Thoracic aorta (tissue), 2 donors: ENCODE measurements around the gene EEIG2. TPM values are rescaled to one million over a fixed set of nuclear protein-coding genes. Genes with fewer than 3 reads are reported as not detected.

Experiments used
- ATAC-seq: fragments of 150-250 bp; one replicate; pipeline ENCODE4 v1.8.0; 2017; ENCODE audit warnings: low read depth; ENCODE audit not compliant: insufficient number of reproducible peaks, low FRiP score
- DNase-seq: peaks from one replicate; pipeline ENCODE4 v3.0.0-alpha.2; 2020; ENCODE audit warnings: low spot score
- H3K27ac ChIP-seq, 2 donors: fragments of 200-600 bp; sonication (generic); 1 replicate in 1 of 2; 2 replicates in 1 of 2; pipeline ENCODE4 v1.5.1; 2016; ENCODE audit warnings: mild to moderate bottlenecking in 2 of 2, moderate library complexity in 2 of 2
- H3K27me3 ChIP-seq: fragments of 200-600 bp; sonication (generic); replicated peaks from 2 replicates; pipeline ENCODE4 v1.6.0; 2016; ENCODE audit warnings: mild to moderate bottlenecking; ENCODE audit not compliant: insufficient read depth
- H3K36me3 ChIP-seq: fragments of 200-600 bp; sonication (generic); one replicate; pipeline ENCODE4 v1.5.1; 2016
- H3K4me1 ChIP-seq, 2 donors: fragments of 200-600 bp; sonication (generic); 1 replicate in 1 of 2; 2 replicates in 1 of 2; pipeline versions ENCODE4 v1.5.1 to v1.6.0; 2016; ENCODE audit warnings: low read depth in 2 of 2, mild to moderate bottlenecking in 1 of 2; ENCODE audit not compliant: control insufficient read depth in 1 of 2
- H3K4me3 ChIP-seq: fragments of 200-600 bp; sonication (generic); 2 replicates; pipeline ENCODE4 v1.5.1; 2016; ENCODE audit warnings: mild to moderate bottlenecking
- H3K9me3 ChIP-seq: fragments of 200-600 bp; sonication (generic); 2 replicates; pipeline ENCODE4 v1.5.1; 2016
- total RNA-seq, 2 donors: library from RNA; depleted of rRNA; stranded (reverse); fragments of >200 nt; gene quantifications; one replicate each; pipeline versions ENCODE4 v1.1.0 to v1.2.3, GENCODE V29; 2016
- TF ChIP-seq, protein P1 (sequence below): fragments of 200-600 bp; sonication (generic); IDR thresholded peaks from one replicate; pipeline ENCODE4 v1.5.1; 2019; ENCODE audit warnings: antibody characterized with exemption

Gene EEIG2
- total RNA-seq, 2 donors from 2014 or later: 13.5 to 15.0 TPM

DNA sequence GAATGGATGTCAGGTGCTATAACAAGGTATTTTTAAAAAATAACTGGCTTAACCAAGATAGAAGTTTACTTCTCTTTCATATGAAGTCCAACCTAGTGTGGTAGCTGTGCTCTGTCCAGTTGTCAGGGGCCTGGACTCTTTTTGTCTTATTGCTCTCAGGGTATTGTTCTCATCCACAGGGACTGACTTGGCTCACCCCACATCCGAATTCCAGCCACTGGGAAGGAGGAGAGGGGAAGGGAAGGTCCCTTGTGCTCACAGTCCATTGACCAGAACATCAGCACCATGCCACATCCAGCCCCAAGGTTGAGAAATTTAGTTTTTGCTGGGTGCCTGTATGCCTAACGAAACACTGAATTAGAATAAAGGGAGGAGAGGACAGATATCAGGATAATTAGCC lies 8.7 kb downstream of the EEIG2 start:
- TF ChIP-seq, protein P1, sequence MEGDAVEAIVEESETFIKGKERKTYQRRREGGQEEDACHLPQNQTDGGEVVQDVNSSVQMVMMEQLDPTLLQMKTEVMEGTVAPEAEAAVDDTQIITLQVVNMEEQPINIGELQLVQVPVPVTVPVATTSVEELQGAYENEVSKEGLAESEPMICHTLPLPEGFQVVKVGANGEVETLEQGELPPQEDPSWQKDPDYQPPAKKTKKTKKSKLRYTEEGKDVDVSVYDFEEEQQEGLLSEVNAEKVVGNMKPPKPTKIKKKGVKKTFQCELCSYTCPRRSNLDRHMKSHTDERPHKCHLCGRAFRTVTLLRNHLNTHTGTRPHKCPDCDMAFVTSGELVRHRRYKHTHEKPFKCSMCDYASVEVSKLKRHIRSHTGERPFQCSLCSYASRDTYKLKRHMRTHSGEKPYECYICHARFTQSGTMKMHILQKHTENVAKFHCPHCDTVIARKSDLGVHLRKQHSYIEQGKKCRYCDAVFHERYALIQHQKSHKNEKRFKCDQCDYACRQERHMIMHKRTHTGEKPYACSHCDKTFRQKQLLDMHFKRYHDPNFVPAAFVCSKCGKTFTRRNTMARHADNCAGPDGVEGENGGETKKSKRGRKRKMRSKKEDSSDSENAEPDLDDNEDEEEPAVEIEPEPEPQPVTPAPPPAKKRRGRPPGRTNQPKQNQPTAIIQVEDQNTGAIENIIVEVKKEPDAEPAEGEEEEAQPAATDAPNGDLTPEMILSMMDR: no peak
- Histone ChIP-seq H3K36me3 (no peaks in the 10 kb centered on the region), H3K27ac (no peak overlapping the region), H3K4me1 (no peaks in the 10 kb centered on the region), H3K27me3 (no peaks in the 10 kb centered on the region), H3K4me3 (no peak overlapping the region), H3K9me3 (no peaks in the 10 kb centered on the region)
- DNase-seq (no peak), ATAC-seq (no peak)

DNA sequence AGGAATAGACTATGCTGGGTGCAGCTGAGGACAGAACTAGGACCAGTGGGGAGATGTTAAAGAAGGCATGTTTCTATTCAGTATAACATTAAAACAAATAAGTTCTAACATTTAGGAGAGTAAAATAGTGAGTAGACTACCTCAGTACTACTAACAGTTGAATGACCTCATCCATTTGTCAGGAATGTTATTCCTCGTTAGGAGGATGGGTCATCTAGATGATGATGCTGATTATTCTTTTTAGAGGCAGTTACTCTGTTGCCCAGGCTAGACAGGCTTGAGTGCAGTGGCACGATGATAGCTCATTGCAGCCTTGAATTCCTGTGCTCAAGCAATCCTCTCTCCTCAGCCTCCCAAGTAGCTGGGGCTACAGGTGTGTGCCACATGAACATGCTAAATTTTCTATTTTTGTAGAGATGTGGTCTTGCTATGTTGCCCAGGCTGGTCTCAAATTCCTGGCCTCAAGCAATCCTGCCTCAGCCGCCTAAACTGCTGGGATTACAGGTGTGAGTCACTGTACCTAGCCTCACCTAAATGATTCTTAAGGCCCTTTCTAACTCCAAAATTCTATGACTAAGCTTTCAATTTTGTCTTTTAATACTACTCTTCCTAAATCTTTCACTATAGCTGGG lies 9.3 kb downstream of the EEIG2 start:
- Histone ChIP-seq H3K36me3 (no peaks in the 10 kb centered on the region), H3K27ac (no peak overlapping the region), H3K27me3 (no peaks in the 10 kb centered on the region), H3K9me3 (no peaks in the 10 kb centered on the region), H3K4me1 (no peaks in the 10 kb centered on the region), H3K4me3 (no peak overlapping the region)
- TF ChIP-seq, protein P1: no peak
- no peak for ATAC-seq
- DNase-seq: no peak

DNA sequence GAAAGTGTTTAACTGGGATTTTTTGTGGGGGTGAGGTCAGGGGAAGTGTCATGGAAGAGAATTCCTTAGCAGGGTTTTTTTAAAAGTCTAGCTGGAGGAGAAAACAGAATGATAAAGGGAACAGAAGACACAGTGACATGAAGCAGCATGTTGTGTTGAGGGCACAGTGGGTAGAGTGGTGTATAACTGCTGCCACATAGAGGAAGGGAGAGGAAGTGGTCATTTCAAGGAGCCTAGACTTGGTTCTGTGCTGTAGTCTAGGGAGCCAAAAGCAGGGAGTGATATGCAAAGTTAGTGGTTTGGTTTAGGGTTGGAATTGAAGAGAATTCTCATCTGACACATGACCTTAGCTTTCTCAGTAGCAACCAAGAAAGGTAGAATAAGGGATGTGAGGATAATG lies 10.2 kb downstream of the EEIG2 start:
- Histone ChIP-seq H3K4me3 (no peak overlapping the region), H3K27me3 (no peaks in the 10 kb centered on the region), H3K36me3 (no peaks in the 10 kb centered on the region), H3K9me3 (no peaks in the 10 kb centered on the region), H3K27ac (no peak overlapping the region), H3K4me1 (peaks cover 0 to 2% of the 10 kb centered on the region in 2 donors)
- DNase-seq (no peak), ATAC-seq (no peak)
- TF ChIP-seq, protein P1: no peak

DNA sequence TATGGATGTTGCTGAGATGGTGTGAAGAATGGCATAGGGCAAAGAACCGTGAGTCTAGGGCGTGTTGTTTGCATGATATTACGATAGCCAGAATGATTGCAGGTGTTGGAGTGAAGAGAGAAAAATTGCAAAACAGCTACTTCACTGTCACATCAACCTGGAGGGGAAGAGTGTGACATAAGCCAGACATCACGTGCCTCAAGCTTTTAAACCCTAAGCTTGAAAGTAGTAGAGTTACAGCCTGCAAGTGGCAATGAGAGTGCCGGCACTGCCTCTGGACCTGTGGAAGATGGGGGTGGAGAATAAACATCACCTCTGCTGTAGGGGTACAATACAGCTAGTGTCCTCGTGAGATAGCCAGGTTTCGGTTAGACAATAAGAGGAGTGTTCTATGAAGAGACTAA lies 11.1 kb downstream of the EEIG2 start:
- Histone ChIP-seq H3K27ac (no peak overlapping the region), H3K27me3 (no peaks in the 10 kb centered on the region), H3K4me3 (no peak overlapping the region), H3K4me1 (peaks cover 0 to 5% of the 10 kb centered on the region in 2 donors), H3K9me3 (no peaks in the 10 kb centered on the region), H3K36me3 (no peaks in the 10 kb centered on the region)
- ATAC-seq (no peak), DNase-seq (no peak)
- TF ChIP-seq, protein P1: no peak

DNA sequence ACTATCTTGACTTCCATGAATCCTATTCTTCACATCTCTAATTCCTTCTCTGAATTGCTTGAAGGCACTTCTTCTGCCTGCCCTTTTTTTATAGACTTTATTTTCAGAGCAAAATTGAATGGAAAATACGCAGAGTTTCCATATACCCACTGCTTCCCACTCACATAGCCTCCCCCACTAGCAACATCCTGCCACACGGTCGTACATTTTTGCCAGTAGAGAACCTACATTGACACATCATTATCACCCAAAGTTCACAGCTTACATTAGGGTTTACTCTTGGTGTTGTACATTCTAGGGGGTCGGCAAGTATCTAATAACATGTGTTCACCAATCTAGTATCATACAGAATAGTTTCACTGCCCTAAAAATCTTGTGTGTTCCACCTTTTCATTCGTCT lies 12.3 kb downstream of the EEIG2 start:
- H3K27me3 ChIP-seq: no peaks in the 10 kb centered on the region
- H3K36me3 ChIP-seq: no peaks in the 10 kb centered on the region
- peaks cover 0 to 5% of the 10 kb centered on the region in 2 donors for H3K4me1 ChIP-seq
- TF ChIP-seq, protein P1: no peak
- no peak overlapping the region for H3K27ac ChIP-seq
- H3K9me3 ChIP-seq: no peaks in the 10 kb centered on the region
- DNase-seq: no peak
- H3K4me3 ChIP-seq: no peak overlapping the region
- no peak for ATAC-seq
